Transverse colon (tissue), 4 donors: Measurements from ENCODE around the gene ANKRD62.

Source experiments
- EP300 ChIP-seq: sonication (generic); formaldehyde crosslinking; IDR thresholded peaks from one replicate; pipeline ENCODE4 v1.6.1; 2017; ENCODE audit warnings: antibody characterized with exemption, low read depth
- POLR2A ChIP-seq: fragments of 450-650 bp; IDR thresholded peaks from one replicate; pipeline ENCODE4 v1.6.1; 2016; ENCODE audit warnings: antibody characterized with exemption, mild to moderate bottlenecking, moderate library complexity
- POLR2AphosphoS5 ChIP-seq, 3 donors: sonication (generic); formaldehyde crosslinking; IDR thresholded peaks; one replicate each; pipeline ENCODE4 v1.6.1; 2016; ENCODE audit warnings: antibody characterized with exemption in 3 of 3
- TF ChIP-seq, protein P1 (sequence below), 5 experiments: fragments of 200-600 bp in 3 of 5; fragments of 450-650 bp in 2 of 5; sonication (generic) in 3 of 5; IDR thresholded peaks; 1 replicate in 2 of 5; 2 replicates in 3 of 5; pipeline ENCODE4 v1.5.1; 2016 to 2017; ENCODE audit warnings: antibody characterized with exemption in 5 of 5, inconsistent platforms in 3 of 5, mild to moderate bottlenecking in 2 of 5, moderate library complexity in 1 of 5

DNA sequence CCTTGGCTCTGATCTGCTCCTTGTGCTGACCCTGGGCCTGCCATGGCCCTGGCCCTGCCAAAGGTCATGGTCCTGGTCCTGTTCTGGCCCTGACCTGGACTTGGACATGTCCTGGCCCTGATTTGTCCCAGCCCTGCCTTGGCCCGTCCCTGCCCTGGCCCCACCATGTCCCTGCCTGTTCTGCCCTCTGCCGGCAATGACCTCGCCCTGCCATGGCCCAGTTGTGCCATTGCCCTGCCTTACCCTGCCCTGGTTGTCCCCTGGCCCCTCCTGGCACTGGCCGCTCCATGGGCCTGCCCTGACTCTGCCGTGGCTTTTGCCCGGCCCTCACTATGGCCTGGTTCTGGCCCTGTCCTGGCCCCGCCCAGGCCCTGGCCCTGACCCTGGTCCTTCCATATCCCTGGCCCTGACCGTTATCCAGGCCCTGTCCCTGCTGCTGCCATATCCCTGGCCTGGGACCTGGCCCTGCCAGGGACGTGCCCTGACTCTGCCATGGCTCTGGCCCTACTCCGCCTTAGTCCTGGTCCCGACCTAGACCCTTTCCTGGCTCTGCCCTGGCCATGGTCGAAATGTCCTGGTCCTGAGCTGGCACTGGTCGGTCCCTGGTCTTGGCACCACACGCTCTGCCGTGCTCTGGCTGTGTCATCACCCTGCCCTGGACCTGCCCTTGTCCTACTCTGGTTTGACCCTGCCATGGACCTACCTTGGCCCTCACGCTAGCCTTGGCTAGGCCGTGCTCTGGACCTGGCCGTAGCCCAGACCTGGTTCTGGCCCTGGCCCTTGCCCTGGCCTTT lies 6.8 kb upstream of the ANKRD62 start:
- TF ChIP-seq, protein P1, sequence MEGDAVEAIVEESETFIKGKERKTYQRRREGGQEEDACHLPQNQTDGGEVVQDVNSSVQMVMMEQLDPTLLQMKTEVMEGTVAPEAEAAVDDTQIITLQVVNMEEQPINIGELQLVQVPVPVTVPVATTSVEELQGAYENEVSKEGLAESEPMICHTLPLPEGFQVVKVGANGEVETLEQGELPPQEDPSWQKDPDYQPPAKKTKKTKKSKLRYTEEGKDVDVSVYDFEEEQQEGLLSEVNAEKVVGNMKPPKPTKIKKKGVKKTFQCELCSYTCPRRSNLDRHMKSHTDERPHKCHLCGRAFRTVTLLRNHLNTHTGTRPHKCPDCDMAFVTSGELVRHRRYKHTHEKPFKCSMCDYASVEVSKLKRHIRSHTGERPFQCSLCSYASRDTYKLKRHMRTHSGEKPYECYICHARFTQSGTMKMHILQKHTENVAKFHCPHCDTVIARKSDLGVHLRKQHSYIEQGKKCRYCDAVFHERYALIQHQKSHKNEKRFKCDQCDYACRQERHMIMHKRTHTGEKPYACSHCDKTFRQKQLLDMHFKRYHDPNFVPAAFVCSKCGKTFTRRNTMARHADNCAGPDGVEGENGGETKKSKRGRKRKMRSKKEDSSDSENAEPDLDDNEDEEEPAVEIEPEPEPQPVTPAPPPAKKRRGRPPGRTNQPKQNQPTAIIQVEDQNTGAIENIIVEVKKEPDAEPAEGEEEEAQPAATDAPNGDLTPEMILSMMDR (IDR thresholded peaks at IDR 0.05): no peak
- TF ChIP-seq POLR2A (no peak), POLR2AphosphoS5 (IDR thresholded peaks at IDR 0.05) (no peak), EP300 (no peak)
